ENCODE measurements around the gene HIVEP3.
A peak's percentile ranks its signal among the peaks of the same experiment; 100 is the strongest.

HIVEP3 gene

GRCh38 chr1:41713141-41713540, 205.6 kb downstream of the HIVEP3 start (continued):
- TF ChIP-seq, protein P1, sequence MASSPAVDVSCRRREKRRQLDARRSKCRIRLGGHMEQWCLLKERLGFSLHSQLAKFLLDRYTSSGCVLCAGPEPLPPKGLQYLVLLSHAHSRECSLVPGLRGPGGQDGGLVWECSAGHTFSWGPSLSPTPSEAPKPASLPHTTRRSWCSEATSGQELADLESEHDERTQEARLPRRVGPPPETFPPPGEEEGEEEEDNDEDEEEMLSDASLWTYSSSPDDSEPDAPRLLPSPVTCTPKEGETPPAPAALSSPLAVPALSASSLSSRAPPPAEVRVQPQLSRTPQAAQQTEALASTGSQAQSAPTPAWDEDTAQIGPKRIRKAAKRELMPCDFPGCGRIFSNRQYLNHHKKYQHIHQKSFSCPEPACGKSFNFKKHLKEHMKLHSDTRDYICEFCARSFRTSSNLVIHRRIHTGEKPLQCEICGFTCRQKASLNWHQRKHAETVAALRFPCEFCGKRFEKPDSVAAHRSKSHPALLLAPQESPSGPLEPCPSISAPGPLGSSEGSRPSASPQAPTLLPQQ (tag by site-specific recombination; IDR thresholded peaks at IDR 0.05) = no peak

DNA sequence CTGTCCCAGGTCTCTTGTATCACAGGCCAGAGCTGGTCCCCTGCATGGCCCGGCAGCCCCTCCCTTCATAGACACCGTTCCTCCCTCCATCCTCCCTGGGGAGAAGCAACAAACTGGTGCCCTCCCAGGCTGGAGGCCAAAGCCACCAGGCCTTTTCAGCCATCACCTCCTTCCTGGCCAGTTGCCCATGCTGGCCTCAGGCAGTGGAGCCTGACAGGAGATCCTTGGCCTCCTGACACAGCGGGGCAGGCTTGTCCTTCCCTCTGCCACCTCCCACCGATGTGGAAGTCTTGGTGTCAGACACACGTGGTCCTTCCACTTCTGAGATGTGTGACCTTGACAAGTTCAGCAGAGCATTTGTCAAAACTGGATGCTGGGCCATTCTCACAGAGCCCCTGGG, 206.0 kb downstream of the HIVEP3 start:
- Histone ChIP-seq H3K4me1 (ENCODE audit: control insufficient read depth, insufficient read depth, low read length) (no peaks in the 10 kb centered on the region), H3K9me3 (ENCODE audit: control insufficient read depth, insufficient read depth, low read depth, low read length) (no peaks in the 10 kb centered on the region), H3K27ac (ENCODE audit: extremely low read depth, low read depth, low read length) (no peak overlapping the region), H3K4me3 (ENCODE audit: low read depth, low read length) (no peak overlapping the region), H3K36me3 (ENCODE audit: control insufficient read depth in 2 of 2, insufficient read depth in 1 of 2, low read length in 2 of 2) (no peaks in the 10 kb centered on the region)
- ChIA-PET POLR2A (no interaction called here), CTCF (interaction anchor here (1.2 kb wide), 1 partner anchor 197 kb away, joined by 3 read pairs; no protein-coding TSS in a partner anchor)
- TF ChIP-seq KLF17 (tag by site-specific recombination; IDR thresholded peaks at IDR 0.05) (peak; percentile 40; the same call in 1 of the 2 replicates), ZNF354C (tag by site-specific recombination; IDR thresholded peaks at IDR 0.05; ENCODE audit: borderline replicate concordance, low read depth) (no peak), ZIC2 (tag by site-specific recombination; IDR thresholded peaks at IDR 0.05) (peak; percentile 42), ZNF830 (tag by site-specific recombination; IDR thresholded peaks at IDR 0.05; ENCODE audit: low read depth) (no peak), PRDM1 (tag by site-specific recombination; IDR thresholded peaks at IDR 0.05) (no peak), ZNF341 (tag by site-specific recombination; IDR thresholded peaks at IDR 0.05; ENCODE audit: low read depth) (0 out of 2 replicates have a peak, but pooled peaks have one; percentile 11), ZNF302 (tag by site-specific recombination; IDR thresholded peaks at IDR 0.05; ENCODE audit: low read depth) (no peak), IKZF3 (tag by site-specific recombination; IDR thresholded peaks at IDR 0.05) (no peak), GLIS1 (tag by site-specific recombination; IDR thresholded peaks at IDR 0.05) (peak; percentile 63; the same call in 1 of the 2 replicates), RBAK (tag by site-specific recombination; IDR thresholded peaks at IDR 0.05) (no peak), SALL2 (tag by site-specific recombination; IDR thresholded peaks at IDR 0.05; ENCODE audit: borderline replicate concordance) (no peak), ZSCAN18 (tag by site-specific recombination; IDR thresholded peaks at IDR 0.05) (no peak)

DNA sequence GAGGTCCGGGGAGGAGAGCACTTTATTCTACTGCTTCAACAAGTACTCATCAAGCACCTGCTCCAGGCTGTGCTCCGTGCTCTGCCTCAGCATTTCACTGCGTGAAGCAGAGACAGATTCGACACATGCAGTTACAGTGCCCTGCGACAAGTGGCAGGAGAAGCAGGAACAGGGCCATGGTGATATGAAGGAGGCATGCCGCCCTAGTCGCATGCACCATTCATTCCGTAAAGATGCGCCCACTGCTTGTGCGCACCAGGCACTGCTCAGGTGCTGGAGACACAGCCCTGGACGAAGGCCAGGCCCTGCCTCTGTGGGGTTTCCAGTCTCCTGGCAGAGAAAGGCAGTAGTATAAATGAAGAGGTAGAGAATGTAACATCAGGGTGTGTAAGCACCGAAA, 206.6 kb downstream of the HIVEP3 start:
- TF ChIP-seq ZBTB7A (tag by site-specific recombination; IDR thresholded peaks at IDR 0.05; ENCODE audit: low read depth) = no peak
- peak; percentile 95 for TF ChIP-seq SCRT2 (tag by site-specific recombination; IDR thresholded peaks at IDR 0.05)
- TF ChIP-seq GFI1B (tag by site-specific recombination; IDR thresholded peaks at IDR 0.05) = no peak
- TF ChIP-seq SCRT1 (tag by site-specific recombination; IDR thresholded peaks at IDR 0.05; ENCODE audit: borderline replicate concordance) = peak; percentile 89
- TF ChIP-seq ZEB2 (tag by site-specific recombination; IDR thresholded peaks at IDR 0.05) = no peak
- no peak for TF ChIP-seq ZNF747 (tag by site-specific recombination; IDR thresholded peaks at IDR 0.05)
- TF ChIP-seq ZNF155 (tag by site-specific recombination; IDR thresholded peaks at IDR 0.05) = no peak
- Histone ChIP-seq H3K36me3 (ENCODE audit: control insufficient read depth in 2 of 2, insufficient read depth in 1 of 2, low read length in 2 of 2) (no peaks in the 10 kb centered on the region), H3K4me3 (ENCODE audit: low read depth, low read length) (no peak overlapping the region), H3K9me3 (ENCODE audit: control insufficient read depth, insufficient read depth, low read depth, low read length) (no peaks in the 10 kb centered on the region), H3K27ac (ENCODE audit: extremely low read depth, low read depth, low read length) (no peak overlapping the region), H3K4me1 (ENCODE audit: control insufficient read depth, insufficient read depth, low read length) (no peaks in the 10 kb centered on the region)
- CTCF ChIA-PET = no interaction called here
- POLR2A ChIA-PET = no interaction called here

All from HEK293 (cell line).